H9 (cell line): ENCODE measurements around the gene CCDC40. TPM values are rescaled to one million over a fixed set of nuclear protein-coding genes. Genes with fewer than 3 reads are reported as not detected.

ENCODE experiments used
- DNase-seq: peaks from one replicate; pipeline ENCODE4 v3.0.0-alpha.2; 2017
- H2AFZ ChIP-seq: one replicate; pipeline ENCODE4 v1.6.1; 2013; ENCODE audit warnings: mild to moderate bottlenecking, low read length, control low read depth, moderate library complexity
- H2AK5ac ChIP-seq: 2 replicates; pipeline ENCODE4 v1.6.1; 2013; ENCODE audit warnings: low read length, control low read depth, mixed read lengths; ENCODE audit not compliant: insufficient read length
- H2BK120ac ChIP-seq: one replicate; pipeline ENCODE4 v1.6.1; 2013; ENCODE audit warnings: low read depth, mild to moderate bottlenecking, low read length, control low read depth, inconsistent platforms; ENCODE audit not compliant: poor library complexity, severe bottlenecking
- H2BK12ac ChIP-seq: 2 replicates; pipeline ENCODE4 v1.6.1; 2013; ENCODE audit warnings: low read length, control low read depth, mixed read lengths, low read depth; ENCODE audit not compliant: insufficient read length
- H2BK15ac ChIP-seq: 2 replicates; pipeline ENCODE4 v1.6.1; 2013; ENCODE audit warnings: low read depth, low read length, control low read depth
- H2BK20ac ChIP-seq: one replicate; pipeline ENCODE4 v1.6.1; 2013; ENCODE audit warnings: low read depth, mild to moderate bottlenecking, low read length, control low read depth, inconsistent platforms; ENCODE audit not compliant: poor library complexity, severe bottlenecking
- H2BK5ac ChIP-seq: 2 replicates; pipeline ENCODE4 v1.6.1; 2013; ENCODE audit warnings: low read length, control low read depth, mixed read lengths; ENCODE audit not compliant: insufficient read length
- H3K14ac ChIP-seq: 2 replicates; pipeline ENCODE4 v1.6.1; 2013; ENCODE audit warnings: low read length, control low read depth; ENCODE audit not compliant: insufficient read depth
- H3K18ac ChIP-seq: 2 replicates; pipeline ENCODE4 v1.6.1; 2013; ENCODE audit warnings: low read depth, mild to moderate bottlenecking, mixed read lengths, low read length, control low read depth; ENCODE audit not compliant: insufficient read length
- H3K23ac ChIP-seq: 2 replicates; pipeline ENCODE4 v1.6.1; 2013; ENCODE audit warnings: low read length, control low read depth, mixed read lengths, low read depth; ENCODE audit not compliant: insufficient read length
- H3K23me2 ChIP-seq: 2 replicates; pipeline ENCODE4 v1.6.1; 2013; ENCODE audit warnings: low read depth, mild to moderate bottlenecking, mixed read lengths, low read length, control low read depth; ENCODE audit not compliant: insufficient read length, poor library complexity, severe bottlenecking
- H3K27ac ChIP-seq: 2 replicates; pipeline ENCODE4 v1.5.1; 2013; ENCODE audit warnings: low read length, control low read depth, mixed read lengths, low read depth; ENCODE audit not compliant: insufficient read length
- H3K27me3 ChIP-seq: 2 replicates; pipeline ENCODE4 v1.6.1; 2013; ENCODE audit warnings: low read length, control low read depth, inconsistent platforms; ENCODE audit not compliant: insufficient read depth
- H3K4ac ChIP-seq: 2 replicates; pipeline ENCODE4 v1.6.1; 2013; ENCODE audit warnings: low read depth, mild to moderate bottlenecking, control low read depth, inconsistent platforms, low read length, moderate library complexity
- H3K4me1 ChIP-seq: 2 replicates; pipeline ENCODE4 v1.6.1; 2013; ENCODE audit warnings: low read length, control low read depth, inconsistent platforms; ENCODE audit not compliant: insufficient read depth
- H3K4me2 ChIP-seq: 2 replicates; pipeline ENCODE4 v1.6.1; 2013; ENCODE audit warnings: low read length, control low read depth, mixed read lengths; ENCODE audit not compliant: insufficient read length, insufficient read depth
- H3K56ac ChIP-seq: 2 replicates; pipeline ENCODE4 v1.6.1; 2013; ENCODE audit warnings: low read depth, mild to moderate bottlenecking, mixed read lengths, low read length, control low read depth; ENCODE audit not compliant: insufficient read length
- H3K79me1 ChIP-seq: 2 replicates; pipeline ENCODE4 v1.6.1; 2013; ENCODE audit warnings: low read depth, mild to moderate bottlenecking, moderate library complexity, low read length, control low read depth, inconsistent platforms; ENCODE audit not compliant: insufficient read depth, poor library complexity, severe bottlenecking
- H3K79me2 ChIP-seq: 2 replicates; pipeline ENCODE4 v1.6.1; 2013; ENCODE audit warnings: low read length, control low read depth, inconsistent platforms; ENCODE audit not compliant: insufficient read depth
- H3K9ac ChIP-seq: 2 replicates; pipeline ENCODE4 v1.6.1; 2013; ENCODE audit warnings: low read length, control low read depth, mixed read lengths; ENCODE audit not compliant: insufficient read length; ENCODE audit errors: extremely low read depth
- H3K9me3 ChIP-seq: one replicate; pipeline ENCODE4 v1.6.1; 2013; ENCODE audit warnings: low read depth, low read length, inconsistent platforms; ENCODE audit not compliant: control insufficient read depth
- H3T11ph ChIP-seq: one replicate; pipeline ENCODE4 v1.6.1; 2013; ENCODE audit warnings: mild to moderate bottlenecking, low read length, control low read depth, inconsistent platforms
- H4K20me1 ChIP-seq: one replicate; pipeline ENCODE4 v1.6.1; 2013; ENCODE audit not compliant: control insufficient read depth, insufficient read length, insufficient read depth
- H4K5ac ChIP-seq: 2 replicates; pipeline ENCODE4 v1.6.1; 2013; ENCODE audit warnings: low read depth, mild to moderate bottlenecking, mixed read lengths, low read length, control low read depth; ENCODE audit not compliant: insufficient read length
- H4K8ac ChIP-seq: replicated peaks from 2 replicates; pipeline ENCODE4 v1.6.1; 2013; ENCODE audit warnings: low read length, control low read depth, mixed read lengths, low read depth; ENCODE audit not compliant: insufficient read length
- H4K91ac ChIP-seq: 2 replicates; pipeline ENCODE4 v1.6.1; 2013; ENCODE audit warnings: low read depth, mild to moderate bottlenecking, moderate library complexity, mixed read lengths, low read length, control low read depth; ENCODE audit not compliant: insufficient read length
- H3K27ac Mint-ChIP-seq, 3 experiments: 2 replicates in 2 of 3; 3 replicates in 1 of 3; pipeline ENCODE4 v1.8.0; 2020 to 2021; ENCODE audit warnings: mixed read lengths in 3 of 3, mild to moderate bottlenecking in 1 of 3, moderate library complexity in 1 of 3
- H3K27me3 Mint-ChIP-seq: 2 replicates; pipeline ENCODE4 v1.8.0; 2021; ENCODE audit warnings: low read depth, mild to moderate bottlenecking, moderate library complexity, mixed read lengths
- H3K36me3 Mint-ChIP-seq, 3 experiments: 2 replicates in 2 of 3; 3 replicates in 1 of 3; pipeline ENCODE4 v1.8.0; 2020 to 2021; ENCODE audit warnings: low read depth in 3 of 3, mixed read lengths in 3 of 3; ENCODE audit not compliant: insufficient read depth in 1 of 3
- H3K4me1 Mint-ChIP-seq, 2 experiments: 2 replicates each; pipeline ENCODE4 v1.8.0; 2020; ENCODE audit warnings: mixed read lengths in 2 of 2
- H3K4me3 Mint-ChIP-seq, 2 experiments: 2 replicates in 1 of 2; 3 replicates in 1 of 2; pipeline ENCODE4 v1.8.0; 2020 to 2021; ENCODE audit warnings: mild to moderate bottlenecking in 2 of 2, mixed read lengths in 2 of 2, moderate library complexity in 1 of 2
- H3K9me3 Mint-ChIP-seq, 2 experiments: 2 replicates in 1 of 2; 3 replicates in 1 of 2; pipeline ENCODE4 v1.8.0; 2020; ENCODE audit warnings: mild to moderate bottlenecking in 2 of 2, mixed read lengths in 2 of 2, moderate library complexity in 1 of 2
- WGBS: extraction: QIAGEN DNeasy Blood & Tissue Kit; methylation state at CpG from one replicate; pipeline ENCODE4 v1.1.7; 2013; ENCODE audit warnings: missing lambda C conversion rate, low lambda C conversion rate, mixed read lengths; ENCODE audit not compliant: insufficient read length; ENCODE audit errors: extremely low coverage; 5-methylcytosine and 5-hydroxymethylcytosine counted together
- total RNA-seq: library from RNA; stranded (reverse); gene quantifications from 2 replicates; pipeline ENCODE4 v1.2.1, GENCODE V29; 2021
- TF ChIP-seq, protein P1 (sequence below): fragments of 200-600 bp; sonication (generic); conservative IDR thresholded peaks from 3 replicates; pipeline ENCODE4 v1.8.0; 2021; ENCODE audit warnings: antibody characterized with exemption, mild to moderate bottlenecking

CCDC40 gene
- total RNA-seq, 1 experiment from 2014 or later, result 8.9 TPM

DNA sequence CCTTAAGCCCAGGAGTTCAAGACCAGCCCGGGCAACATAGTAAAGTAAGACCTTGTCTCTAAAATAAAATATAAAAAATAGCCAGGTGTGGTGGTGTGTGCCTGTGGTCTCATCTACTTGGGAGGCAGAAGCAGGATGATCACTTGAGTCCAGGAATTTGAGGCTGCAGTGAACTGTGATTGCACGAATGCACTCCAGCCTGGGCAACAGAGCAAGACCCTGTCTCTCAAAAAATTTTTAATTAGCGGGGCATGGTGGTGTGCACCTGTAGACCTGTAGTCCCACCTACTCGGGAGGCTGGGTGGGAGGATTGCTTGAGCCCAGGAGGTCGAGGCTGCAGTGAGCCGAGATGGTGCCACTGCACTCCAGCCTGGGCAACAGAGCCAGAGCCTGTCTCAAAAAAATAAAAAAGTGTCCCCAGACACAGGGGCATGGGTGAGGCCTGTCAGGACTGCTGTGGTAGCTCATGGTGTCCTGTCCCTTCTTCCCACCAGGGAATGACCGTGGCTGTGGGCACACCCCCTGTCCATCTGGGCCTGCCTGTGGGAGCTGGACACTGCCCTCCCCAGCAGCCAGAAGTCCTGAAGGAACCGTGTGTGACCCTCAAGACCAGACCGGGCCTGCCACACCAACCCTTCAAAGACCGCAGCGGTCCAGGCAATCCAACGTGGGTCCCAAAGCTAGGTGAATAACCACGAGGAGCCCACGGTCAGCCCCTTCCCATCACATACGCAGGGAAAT, 34.1 kb downstream of the CCDC40 start:
- H3K4me1 ChIP-seq, result no peaks in the 10 kb centered on the region
- no peaks in the 10 kb centered on the region for H3K9me3 Mint-ChIP-seq

More for the DNA sequence above, 34.1 kb downstream of the CCDC40 start:
- no peak for DNase-seq
- no peak overlapping the region for H3K56ac ChIP-seq
- H2AFZ ChIP-seq, result no peak overlapping the region
- H4K91ac ChIP-seq, result no peak overlapping the region
- H3K23ac ChIP-seq, result no peak overlapping the region
- H3K9me3 ChIP-seq, result no peaks in the 10 kb centered on the region
- no peak overlapping the region for H3K4me2 ChIP-seq
- H4K20me1 ChIP-seq, result no peaks in the 10 kb centered on the region
- H3K4me3 Mint-ChIP-seq, result no peak overlapping the region
- TF ChIP-seq, protein P1, sequence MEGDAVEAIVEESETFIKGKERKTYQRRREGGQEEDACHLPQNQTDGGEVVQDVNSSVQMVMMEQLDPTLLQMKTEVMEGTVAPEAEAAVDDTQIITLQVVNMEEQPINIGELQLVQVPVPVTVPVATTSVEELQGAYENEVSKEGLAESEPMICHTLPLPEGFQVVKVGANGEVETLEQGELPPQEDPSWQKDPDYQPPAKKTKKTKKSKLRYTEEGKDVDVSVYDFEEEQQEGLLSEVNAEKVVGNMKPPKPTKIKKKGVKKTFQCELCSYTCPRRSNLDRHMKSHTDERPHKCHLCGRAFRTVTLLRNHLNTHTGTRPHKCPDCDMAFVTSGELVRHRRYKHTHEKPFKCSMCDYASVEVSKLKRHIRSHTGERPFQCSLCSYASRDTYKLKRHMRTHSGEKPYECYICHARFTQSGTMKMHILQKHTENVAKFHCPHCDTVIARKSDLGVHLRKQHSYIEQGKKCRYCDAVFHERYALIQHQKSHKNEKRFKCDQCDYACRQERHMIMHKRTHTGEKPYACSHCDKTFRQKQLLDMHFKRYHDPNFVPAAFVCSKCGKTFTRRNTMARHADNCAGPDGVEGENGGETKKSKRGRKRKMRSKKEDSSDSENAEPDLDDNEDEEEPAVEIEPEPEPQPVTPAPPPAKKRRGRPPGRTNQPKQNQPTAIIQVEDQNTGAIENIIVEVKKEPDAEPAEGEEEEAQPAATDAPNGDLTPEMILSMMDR, result no peak
- no peak overlapping the region for H2BK12ac ChIP-seq
- 0 out of 2 replicates have a peak overlapping the region, but pooled peaks have one; percentile 30 for H3K14ac ChIP-seq
- H3K27me3 ChIP-seq, result no peaks in the 10 kb centered on the region
- no peaks in the 10 kb centered on the region for H3K23me2 ChIP-seq
- no peaks in the 10 kb centered on the region for H3K36me3 Mint-ChIP-seq
- H3K79me2 ChIP-seq, result no peaks in the 10 kb centered on the region
- H3K9ac ChIP-seq, result no peak overlapping the region
- H3K27ac ChIP-seq, result no peak overlapping the region
- no peak overlapping the region for H2BK15ac ChIP-seq
- no peak overlapping the region for H2BK20ac ChIP-seq
- H4K8ac ChIP-seq, result no peak overlapping the region
- no peak overlapping the region for H4K5ac ChIP-seq
- H3K27ac Mint-ChIP-seq, result no peak overlapping the region
- no peak overlapping the region for H3K4ac ChIP-seq
- H3K4me1 Mint-ChIP-seq, result peaks cover 11 to 17% of the 10 kb centered on the region in 2 experiments
- H3K79me1 ChIP-seq, result no peaks in the 10 kb centered on the region
- WGBS, result no CpG with 5 or more reads among the region's 15 CpGs
- H3T11ph ChIP-seq, result no peak overlapping the region
- no peak overlapping the region for H2BK120ac ChIP-seq
- no peak overlapping the region for H2BK5ac ChIP-seq
- no peaks in the 10 kb centered on the region for H3K27me3 Mint-ChIP-seq
- H3K18ac ChIP-seq, result no peak overlapping the region
- no peak overlapping the region for H2AK5ac ChIP-seq
